Thyroid gland (tissue), 4 donors: ENCODE data around the gene TSC22D1. TPM values are rescaled to one million over a fixed set of nuclear protein-coding genes. Genes with fewer than 3 reads are reported as not detected.
A peak's percentile ranks its signal among the peaks of the same experiment; 100 is the strongest.
"Not testable (repeated sequence)": the region's sequence is repeated elsewhere in the genome, so short reads cannot be mapped to it uniquely, and the experiment has no call there.

Experiments
- DNase-seq, 2 donors: peaks; one replicate each; pipeline ENCODE4 v3.0.0-alpha.2; 2019
- H3K27ac ChIP-seq, 3 donors: fragments of 200-600 bp; sonication (generic); 1 replicate in 2 of 3; 2 replicates in 1 of 3; pipeline ENCODE4 v1.5.1; 2016 to 2019; ENCODE audit warnings: mild to moderate bottlenecking in 1 of 3, moderate library complexity in 1 of 3
- H3K27me3 ChIP-seq: fragments of 200-600 bp; sonication (generic); one replicate; pipeline ENCODE4 v1.5.1; 2019
- H3K36me3 ChIP-seq, 2 donors: fragments of 200-600 bp; sonication (generic); one replicate each; pipeline ENCODE4 v1.5.1; 2016 to 2019
- H3K4me1 ChIP-seq, 2 donors: fragments of 200-600 bp; sonication (generic); one replicate each; pipeline ENCODE4 v1.5.1; 2017 to 2019
- H3K4me3 ChIP-seq, 3 donors: fragments of 200-600 bp; sonication (generic); replicated peaks in 1 of 3; 1 replicate in 2 of 3; 2 replicates in 1 of 3; pipeline ENCODE4 v1.5.1; 2016; ENCODE audit warnings: mild to moderate bottlenecking in 1 of 3
- H3K9me3 ChIP-seq: fragments of 200-600 bp; sonication (generic); one replicate; pipeline ENCODE4 v1.5.1; 2017
- POLR2A ChIP-seq, 2 donors: fragments of 450-650 bp; IDR thresholded peaks; one replicate each; pipeline ENCODE4 v1.6.1; 2017; ENCODE audit warnings: antibody characterized with exemption in 2 of 2, mild to moderate bottlenecking in 2 of 2, moderate library complexity in 1 of 2
- WGBS, 2 donors: methylation state at CpG; one replicate each; pipeline ENCODE4 v1.1.5; 2017; 5-methylcytosine and 5-hydroxymethylcytosine counted together
- intact Hi-C: fragments of 100-400 bp; cut with DNase I; formaldehyde crosslinking; loops from one replicate; pipeline ENCODE4 v1.15.1; 2023
- total RNA-seq, 4 donors: library from RNA; depleted of rRNA; stranded (reverse); fragments of >200 nt; gene quantifications; one replicate each; pipeline ENCODE4 v1.2.3, GENCODE V29; 2016
- TF ChIP-seq, protein P1 (sequence below), 6 experiments: fragments of 200-600 bp in 3 of 6; fragments of 450-650 bp in 3 of 6; sonication (generic) in 3 of 6; IDR thresholded peaks; one replicate each; pipeline ENCODE4 v1.5.1; 2016 to 2019; ENCODE audit warnings: antibody characterized with exemption in 6 of 6, mild to moderate bottlenecking in 2 of 6, inconsistent platforms in 1 of 6, moderate library complexity in 1 of 6

Gene TSC22D1
- total RNA-seq, 4 donors from 2014 or later: 78.0 to 103 (median 90.5) TPM

DNA sequence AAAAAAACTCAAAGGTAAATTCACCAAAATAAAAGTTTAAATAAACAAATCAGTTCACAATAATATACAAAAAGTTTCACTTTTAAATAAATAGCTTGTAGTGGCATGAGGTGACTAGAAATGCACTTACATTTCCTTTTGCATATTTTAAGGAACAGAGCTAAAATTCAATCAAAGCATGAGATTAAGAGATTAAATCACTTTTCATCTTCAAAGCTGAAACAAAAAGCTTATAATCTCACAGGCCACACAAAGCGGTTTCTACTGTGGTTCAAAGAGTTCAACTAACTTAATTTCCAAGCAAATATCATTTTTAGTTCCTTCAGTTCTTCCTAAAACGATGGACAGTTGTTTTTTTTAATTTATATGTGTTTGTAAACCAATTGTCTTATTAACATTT lies 38.9 kb downstream of the TSC22D1 start:
- Histone ChIP-seq H3K36me3 (no peaks in the 10 kb centered on the region), H3K4me1 (no peaks in the 10 kb centered on the region), H3K27me3 (no peaks in the 10 kb centered on the region), H3K9me3 (no peaks in the 10 kb centered on the region), H3K27ac (no peak overlapping the region), H3K4me3 (no peak overlapping the region)
- intact Hi-C loops: no loop called here
- WGBS, 2 donors: 83 to 88% methylated on average over 2 of the region's 2 CpGs
- TF ChIP-seq POLR2A (IDR thresholded peaks at IDR 0.05): no peak
- TF ChIP-seq, protein P1, sequence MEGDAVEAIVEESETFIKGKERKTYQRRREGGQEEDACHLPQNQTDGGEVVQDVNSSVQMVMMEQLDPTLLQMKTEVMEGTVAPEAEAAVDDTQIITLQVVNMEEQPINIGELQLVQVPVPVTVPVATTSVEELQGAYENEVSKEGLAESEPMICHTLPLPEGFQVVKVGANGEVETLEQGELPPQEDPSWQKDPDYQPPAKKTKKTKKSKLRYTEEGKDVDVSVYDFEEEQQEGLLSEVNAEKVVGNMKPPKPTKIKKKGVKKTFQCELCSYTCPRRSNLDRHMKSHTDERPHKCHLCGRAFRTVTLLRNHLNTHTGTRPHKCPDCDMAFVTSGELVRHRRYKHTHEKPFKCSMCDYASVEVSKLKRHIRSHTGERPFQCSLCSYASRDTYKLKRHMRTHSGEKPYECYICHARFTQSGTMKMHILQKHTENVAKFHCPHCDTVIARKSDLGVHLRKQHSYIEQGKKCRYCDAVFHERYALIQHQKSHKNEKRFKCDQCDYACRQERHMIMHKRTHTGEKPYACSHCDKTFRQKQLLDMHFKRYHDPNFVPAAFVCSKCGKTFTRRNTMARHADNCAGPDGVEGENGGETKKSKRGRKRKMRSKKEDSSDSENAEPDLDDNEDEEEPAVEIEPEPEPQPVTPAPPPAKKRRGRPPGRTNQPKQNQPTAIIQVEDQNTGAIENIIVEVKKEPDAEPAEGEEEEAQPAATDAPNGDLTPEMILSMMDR (IDR thresholded peaks at IDR 0.05): no peak
- no peak for DNase-seq

DNA sequence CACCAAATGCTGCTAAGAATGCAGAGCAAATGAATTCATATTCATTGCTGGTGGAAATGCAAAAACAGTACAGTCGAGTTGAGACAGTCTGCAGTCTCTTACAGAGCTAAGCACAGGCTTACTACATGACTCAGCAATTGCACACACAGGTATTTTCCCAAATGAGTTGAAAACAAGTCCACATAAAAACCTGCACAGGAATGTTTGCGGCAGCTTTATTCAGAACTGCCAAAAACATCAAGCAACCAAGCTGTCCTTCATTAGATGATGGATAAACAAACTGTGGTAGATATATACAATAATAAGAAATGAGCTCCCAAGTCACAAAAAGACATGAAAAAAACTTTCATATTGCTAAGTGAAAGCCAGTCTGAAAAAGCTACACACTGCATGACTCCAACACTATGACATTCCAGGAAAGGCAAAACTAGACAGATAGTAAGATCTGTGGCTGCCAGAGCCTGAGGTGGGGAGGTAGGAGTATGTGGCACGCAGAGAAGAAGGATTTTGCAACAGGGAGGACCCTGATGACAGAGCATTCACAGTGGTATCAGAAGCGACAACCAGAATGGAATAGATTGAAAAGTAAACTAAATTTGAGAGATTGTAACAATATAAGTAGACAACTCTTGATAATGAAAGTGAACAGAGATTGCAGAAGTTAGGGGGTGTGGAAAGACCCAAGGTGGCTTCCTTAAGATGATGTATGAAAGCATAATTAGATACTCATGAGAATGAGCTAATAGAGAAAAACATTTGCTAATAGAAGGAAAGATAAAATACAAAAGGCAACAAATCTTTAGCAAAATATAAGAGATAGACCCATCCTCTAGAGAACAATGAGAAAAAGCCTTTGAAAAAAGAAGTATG lies 52.7 kb downstream of the TSC22D1 start:
- H3K4me3 ChIP-seq: no peak overlapping the region
- H3K27ac ChIP-seq: peak overlapping the region; percentile 45 to 70 (median 50)

DNA sequence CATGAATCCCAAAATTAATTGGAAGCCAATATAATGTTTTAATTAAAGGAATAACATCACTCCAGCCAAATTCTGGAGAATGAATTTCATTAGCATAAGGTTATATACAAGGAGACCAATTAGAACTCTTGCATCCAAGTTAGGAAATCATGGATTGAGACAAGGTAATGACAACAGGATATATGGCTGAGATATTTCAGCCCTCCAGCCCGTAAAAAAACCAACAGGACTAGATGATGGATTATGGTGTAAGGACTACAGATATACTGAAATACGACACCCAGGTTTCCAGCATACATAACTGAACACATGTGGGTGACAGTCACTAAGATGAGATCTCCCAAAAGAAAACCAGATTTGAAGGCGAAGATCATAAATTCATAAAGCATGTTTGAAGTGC lies 56.5 kb downstream of the TSC22D1 start:
- intact Hi-C loops: no loop called here
- Histone ChIP-seq H3K4me1 (peaks cover 0 to 16% of the 10 kb centered on the region in 2 donors), H3K27me3 (no peaks in the 10 kb centered on the region), H3K27ac (no peak overlapping the region), H3K9me3 (no peaks in the 10 kb centered on the region), H3K36me3 (no peaks in the 10 kb centered on the region), H3K4me3 (no peak overlapping the region)
- no peak for DNase-seq
- no peak for TF ChIP-seq POLR2A (IDR thresholded peaks at IDR 0.05)
- TF ChIP-seq, protein P1 (IDR thresholded peaks at IDR 0.05): no peak
- 86 to 88% methylated on average over 3 of the region's 3 CpGs for WGBS, 2 donors

More for the DNA sequence above, 52.7 kb downstream of the TSC22D1 start:
- H3K4me1 ChIP-seq: peaks cover 0 to 16% of the 10 kb centered on the region in 2 donors
- 59 to 62% methylated on average over 4 of the region's 4 CpGs for WGBS, 2 donors
- H3K27me3 ChIP-seq: no peaks in the 10 kb centered on the region
- no peaks in the 10 kb centered on the region for H3K36me3 ChIP-seq
- intact Hi-C loops: no loop called here
- TF ChIP-seq POLR2A (IDR thresholded peaks at IDR 0.05): peak in 1 of 2 donors; percentile 28
- TF ChIP-seq, protein P1 (IDR thresholded peaks at IDR 0.05): no peak
- H3K9me3 ChIP-seq: no peaks in the 10 kb centered on the region
- DNase-seq: peak in 1 of 2 donors; percentile 17

DNA sequence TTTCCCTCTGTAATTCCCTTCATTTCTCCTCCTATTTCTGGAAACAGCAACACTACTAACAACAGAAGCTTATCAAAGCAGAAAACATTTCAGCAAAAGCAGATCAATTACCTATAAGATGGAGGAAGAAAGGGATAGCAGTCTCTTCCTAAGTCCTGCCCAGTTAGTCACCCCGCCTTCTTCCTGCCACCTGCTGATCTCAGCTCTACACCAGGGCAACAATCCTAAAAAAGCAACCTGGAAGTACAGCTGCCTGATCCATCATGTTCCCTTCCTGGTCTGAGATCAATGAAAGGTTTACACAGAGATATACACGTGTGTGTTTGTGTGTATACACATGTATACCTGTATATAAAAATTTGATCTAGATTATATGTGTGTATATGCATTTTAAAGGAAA lies 59.4 kb downstream of the TSC22D1 start:
- H3K4me1 ChIP-seq: no peaks in the 10 kb centered on the region
- 76 to 81% methylated on average over 2 of the region's 2 CpGs for WGBS, 2 donors
- no peaks in the 10 kb centered on the region for H3K27me3 ChIP-seq
- no peak for DNase-seq
- no peaks in the 10 kb centered on the region for H3K36me3 ChIP-seq
- H3K9me3 ChIP-seq: no peaks in the 10 kb centered on the region
- no peak overlapping the region for H3K4me3 ChIP-seq
- no peak for TF ChIP-seq POLR2A (IDR thresholded peaks at IDR 0.05)
- TF ChIP-seq, protein P1 (IDR thresholded peaks at IDR 0.05): no peak
- H3K27ac ChIP-seq: no peak overlapping the region
- intact Hi-C loops: no loop called here

DNA sequence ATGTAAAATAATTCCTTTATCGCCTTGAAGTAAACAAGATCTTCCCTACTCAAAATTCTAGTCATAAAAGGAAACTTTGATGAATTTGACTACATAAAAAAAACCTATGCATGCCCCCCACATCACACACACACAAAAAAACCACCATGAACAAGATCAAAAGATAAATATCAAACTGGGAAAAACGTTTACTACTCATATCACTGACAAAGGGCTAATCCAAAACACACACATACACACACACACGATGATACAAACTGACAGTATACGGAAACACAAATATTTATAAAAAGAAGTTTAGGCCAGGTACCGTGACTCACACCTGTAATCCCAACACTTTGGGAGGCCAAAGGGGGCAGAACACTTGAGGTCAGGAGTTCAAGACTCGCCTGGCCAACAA lies 61.9 kb downstream of the TSC22D1 start:
- DNase-seq: no peak
- no peaks in the 10 kb centered on the region for H3K4me1 ChIP-seq
- no peaks in the 10 kb centered on the region for H3K36me3 ChIP-seq
- TF ChIP-seq, protein P1 (IDR thresholded peaks at IDR 0.05): no peak
- TF ChIP-seq POLR2A (IDR thresholded peaks at IDR 0.05): no peak
- no peak overlapping the region for H3K27ac ChIP-seq
- no peaks in the 10 kb centered on the region for H3K9me3 ChIP-seq
- intact Hi-C loops: no loop called here
- H3K27me3 ChIP-seq: no peaks in the 10 kb centered on the region
- no peak overlapping the region for H3K4me3 ChIP-seq
- 83 to 90% methylated on average over 6 of the region's 6 CpGs for WGBS, 2 donors

DNA sequence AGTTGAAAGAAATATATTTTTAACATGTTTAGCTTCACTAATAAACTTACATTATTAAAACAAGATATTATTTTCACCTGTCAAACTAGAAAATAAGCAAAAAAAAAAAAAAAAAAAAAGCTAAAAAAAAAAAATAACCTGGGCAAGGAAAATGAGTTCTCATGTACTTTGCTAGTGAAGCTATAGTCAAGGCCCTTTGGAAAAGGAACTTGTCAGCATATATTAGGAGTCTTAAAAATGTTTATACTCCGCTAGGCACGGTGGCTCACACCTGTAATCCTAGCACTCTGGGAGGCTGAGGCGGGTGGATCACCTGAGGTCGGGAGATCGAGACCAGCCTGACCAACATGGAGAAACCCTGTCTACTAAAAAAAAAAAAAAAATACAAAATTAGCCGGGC lies 66.3 kb downstream of the TSC22D1 start:
- intact Hi-C loops, H3K9me3 ChIP-seq, H3K4me3 ChIP-seq, H3K27ac ChIP-seq, DNase-seq, H3K4me1 ChIP-seq, H3K36me3 ChIP-seq, H3K27me3 ChIP-seq: not testable (repeated sequence)
- WGBS, 2 donors: 96% methylated on average over 6 of the region's 6 CpGs
